NCI-H2029 (cell line): ENCODE data around the gene SWT1.
"Not testable (repeated sequence)": the region's sequence is repeated elsewhere in the genome, so short reads cannot be mapped to it uniquely, and the experiment has no call there.

Experiments
- DNase-seq: peaks from one replicate; lab custom pipeline; 2025; lab: John Stamatoyannopoulos, UW

SWT1 gene

DNA sequence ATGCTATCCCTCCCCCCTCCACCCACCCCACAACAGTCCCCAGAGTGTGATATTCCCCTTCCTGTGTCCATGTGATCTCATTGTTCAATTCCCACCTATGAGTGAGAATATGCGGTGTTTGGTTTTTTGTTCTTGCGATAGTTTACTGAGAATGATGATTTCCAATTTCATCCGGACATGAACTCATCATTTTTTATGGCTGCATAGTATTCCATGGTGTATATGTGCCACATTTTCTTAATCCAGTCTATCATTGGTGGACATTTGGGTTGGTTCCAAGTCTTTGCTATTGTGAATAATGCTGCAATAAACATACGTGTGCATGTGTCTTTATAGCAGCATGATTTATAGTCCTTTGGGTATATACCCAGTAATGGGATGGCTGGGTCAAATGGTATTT is 95.0 kb downstream of the SWT1 start:
- not testable (repeated sequence) for DNase-seq

DNA sequence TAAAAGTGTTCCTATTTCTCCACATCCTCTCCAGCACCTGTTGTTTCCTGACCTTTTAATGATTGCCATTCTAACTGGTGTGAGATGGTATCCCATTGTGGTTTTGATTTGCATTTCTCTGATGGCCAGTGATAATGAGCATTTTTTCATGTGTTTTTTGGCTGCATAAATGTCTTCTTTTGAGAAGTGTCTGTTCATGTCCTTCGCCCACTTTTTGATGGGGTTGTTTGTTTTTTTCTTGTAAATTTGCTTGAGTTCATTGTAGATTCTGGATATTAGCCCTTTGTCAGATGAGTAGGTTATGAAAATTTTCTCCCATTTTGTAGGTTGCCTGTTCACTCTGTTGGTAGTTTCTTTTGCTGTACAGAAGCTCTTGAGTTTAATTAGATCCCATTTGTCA is 95.4 kb downstream of the SWT1 start:
- not testable (repeated sequence) for DNase-seq

GRCh38 chr1:185255595-185255994 is 98.6 kb downstream of the SWT1 start:
- not testable (repeated sequence) for DNase-seq

GRCh38 chr1:185257116-185257949 is 100.4 kb downstream of the SWT1 start:
- DNase-seq, result not testable (repeated sequence)

DNA sequence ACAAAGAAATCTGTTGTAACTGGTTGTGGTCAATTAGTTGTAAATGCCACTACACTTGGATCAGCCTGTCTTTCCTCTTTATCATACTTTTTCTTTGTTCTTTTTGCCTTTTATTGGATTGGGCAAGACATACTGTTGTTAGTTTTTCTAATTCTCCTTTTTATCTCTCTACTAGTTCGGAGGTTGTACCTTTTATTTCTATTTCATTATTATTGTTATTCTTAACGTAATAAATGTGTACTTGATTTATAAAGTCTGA is 100.9 kb downstream of the SWT1 start:
- DNase-seq, result no peak

DNA sequence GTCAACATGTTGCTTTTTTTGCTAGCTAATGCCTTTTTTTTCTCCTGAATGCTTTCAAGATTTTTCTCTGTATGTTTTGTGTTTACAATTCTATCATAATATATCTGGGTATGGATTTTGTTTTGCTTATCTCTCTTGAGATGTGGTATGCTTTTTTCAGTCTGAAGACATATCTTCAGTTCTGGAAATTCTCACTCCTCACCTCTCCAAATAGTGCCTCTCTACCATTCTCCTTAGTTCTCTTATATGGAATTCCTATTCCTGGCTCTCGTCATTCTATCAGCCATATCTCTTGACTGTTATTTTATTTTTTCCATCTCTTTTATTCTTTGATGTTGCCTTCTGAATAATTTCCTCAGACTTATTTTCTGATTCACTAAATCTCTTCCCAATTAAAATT is 101.7 kb downstream of the SWT1 start:
- no peak for DNase-seq

GRCh38 chr1:185260611-185261010 is 103.6 kb downstream of the SWT1 start:
- no peak for DNase-seq

DNA sequence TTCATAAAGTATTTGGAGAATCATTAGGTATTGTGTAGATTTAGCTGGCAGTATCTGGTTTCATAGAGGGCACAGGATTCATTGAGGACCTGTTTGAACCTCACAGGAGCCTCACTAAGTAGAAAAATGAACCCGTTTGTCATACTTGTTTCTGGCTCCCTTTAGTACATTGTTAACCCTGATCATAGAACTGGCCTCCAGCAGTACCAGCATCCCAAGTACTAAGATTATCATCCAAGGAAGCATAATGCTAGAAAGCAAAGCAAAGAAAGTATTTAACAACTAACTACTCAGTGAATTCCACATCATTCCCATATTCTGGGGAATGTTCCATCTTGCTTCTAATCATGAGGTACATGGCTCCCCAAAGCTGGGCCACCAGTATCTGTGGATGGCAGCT is 105.2 kb downstream of the SWT1 start:
- DNase-seq, result no peak

DNA sequence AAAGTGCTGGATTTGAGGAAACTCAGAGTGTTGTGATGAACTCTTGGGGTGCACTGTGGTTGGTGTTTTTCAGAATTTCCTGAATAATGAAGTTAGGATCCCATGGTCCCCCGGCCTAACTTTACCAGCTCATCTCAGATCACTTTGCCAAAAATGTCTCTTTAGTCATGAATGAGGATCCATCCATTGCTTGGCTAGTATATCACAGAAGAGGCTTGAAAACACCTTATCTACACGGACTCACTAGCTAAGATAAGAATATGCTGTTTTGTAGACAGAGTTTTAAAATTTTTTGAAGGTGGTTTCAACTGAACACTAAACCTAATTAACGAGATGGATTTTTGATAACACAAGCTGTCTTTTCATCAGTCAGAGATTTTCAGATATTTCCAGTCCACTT is 106.3 kb downstream of the SWT1 start:
- DNase-seq, result no peak

DNA sequence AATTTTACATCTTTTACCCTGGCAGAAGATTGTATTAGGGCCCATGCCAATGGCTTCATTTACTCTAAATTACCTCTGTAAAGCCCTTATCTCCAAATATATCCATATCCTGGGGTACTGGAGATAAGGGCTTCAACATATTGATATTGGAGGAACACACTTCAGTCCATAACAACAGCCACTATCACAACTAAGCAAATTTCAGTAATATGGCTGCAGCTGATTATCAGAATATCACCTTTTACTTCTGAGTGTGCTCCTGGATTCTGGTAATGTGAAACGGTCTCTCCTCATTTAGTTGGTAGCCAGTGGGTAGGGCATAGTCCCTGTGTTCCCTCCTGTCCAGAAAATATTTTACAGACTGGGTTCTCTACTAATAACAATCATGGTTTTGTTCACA is 106.8 kb downstream of the SWT1 start:
- DNase-seq, result no peak

- no peak for DNase-seq
These were observed 108.3 kb downstream of the SWT1 start for GRCh38 chr1:185265314-185265713.

GRCh38 chr1:185267301-185267700 is 110.3 kb downstream of the SWT1 start:
- no peak for DNase-seq

GRCh38 chr1:185267701-185268100 is 110.7 kb downstream of the SWT1 start:
- no peak for DNase-seq

- DNase-seq, result no peak
These were observed 111.4 kb downstream of the SWT1 start for GRCh38 chr1:185268352-185268751.

- no peak for DNase-seq
These were observed 115.0 kb downstream of the SWT1 start for GRCh38 chr1:185271921-185272320.

- DNase-seq, result no peak
These were observed 122.6 kb downstream of the SWT1 start for GRCh38 chr1:185279571-185279970.

- no peak for DNase-seq
These were observed 123.6 kb downstream of the SWT1 start for GRCh38 chr1:185280589-185280988.

- no peak for DNase-seq
These were observed 124.3 kb downstream of the SWT1 start for GRCh38 chr1:185281245-185281644.

DNA sequence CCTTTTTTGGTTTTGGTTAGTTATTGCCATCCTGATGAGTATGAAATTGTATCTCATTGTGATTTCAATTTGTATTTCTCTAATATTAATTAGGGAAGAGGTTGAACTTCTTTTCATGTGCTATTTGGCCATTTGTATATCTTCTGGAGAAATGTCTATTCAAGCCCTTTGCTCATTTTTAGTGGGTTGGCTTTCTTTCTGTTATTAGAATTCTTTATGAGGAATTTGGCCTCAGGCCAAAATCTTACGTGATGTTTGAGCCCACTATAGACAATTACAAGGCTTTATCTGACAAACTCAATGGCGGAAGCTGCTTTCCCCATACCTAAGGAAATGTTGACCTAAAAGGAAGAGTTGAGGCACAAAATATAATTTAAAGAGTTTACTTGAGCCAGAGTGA is 127.1 kb downstream of the SWT1 start:
- no peak for DNase-seq

DNA sequence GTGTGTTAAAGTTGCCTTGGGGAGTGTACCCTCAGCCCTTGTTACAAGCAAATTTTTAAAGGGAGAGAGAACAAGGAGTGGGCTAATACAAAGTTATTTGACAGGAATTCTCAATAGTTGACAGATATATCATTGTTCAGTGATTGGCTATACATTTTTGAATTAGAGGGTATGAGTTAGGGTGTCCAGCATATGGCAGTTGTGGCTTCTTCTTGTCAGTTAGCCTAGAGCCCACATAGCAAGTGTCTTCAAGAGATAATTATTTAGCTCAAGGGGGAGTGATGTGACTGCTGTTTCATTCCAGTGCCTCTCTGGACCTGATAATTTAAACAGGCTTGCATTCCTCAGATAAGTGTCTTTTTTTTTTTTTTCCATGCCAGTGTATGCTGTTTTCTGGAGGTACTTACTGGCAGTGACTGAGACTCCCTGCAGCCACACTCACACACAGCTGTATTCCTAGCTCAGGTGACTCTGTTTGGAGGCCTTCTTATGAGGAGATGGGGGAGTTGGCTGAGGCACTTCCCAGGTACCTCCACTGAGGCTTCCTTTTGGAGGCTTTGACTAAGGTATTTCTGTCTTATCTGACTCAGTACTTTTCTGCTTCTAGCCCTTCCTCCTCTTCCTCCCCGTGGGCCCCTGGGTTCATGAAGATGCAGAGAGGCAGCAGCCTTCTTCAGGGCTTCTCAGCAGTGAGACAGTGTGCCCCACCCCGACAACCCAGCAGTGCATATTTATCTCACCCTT is 127.7 kb downstream of the SWT1 start:
- no peak for DNase-seq

DNA sequence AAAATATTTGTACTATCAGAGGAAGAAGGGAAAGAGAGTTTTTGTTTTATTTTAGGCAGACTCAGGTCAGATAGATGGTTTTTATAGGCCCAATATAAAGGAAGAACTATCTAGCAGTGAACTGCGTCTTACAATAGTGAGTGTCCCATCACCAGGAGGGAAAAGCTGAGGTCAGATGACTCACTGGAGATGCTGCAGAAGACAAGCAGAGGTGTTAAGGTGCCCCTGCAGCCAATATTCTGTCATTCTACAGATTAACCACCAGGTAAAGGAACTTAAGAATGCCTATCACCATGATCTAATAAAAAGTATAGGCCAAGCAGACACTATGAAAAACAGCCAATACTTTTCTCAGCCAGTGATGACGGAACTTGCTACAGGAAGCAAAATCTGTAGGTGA is 130.5 kb downstream of the SWT1 start:
- no peak for DNase-seq

DNA sequence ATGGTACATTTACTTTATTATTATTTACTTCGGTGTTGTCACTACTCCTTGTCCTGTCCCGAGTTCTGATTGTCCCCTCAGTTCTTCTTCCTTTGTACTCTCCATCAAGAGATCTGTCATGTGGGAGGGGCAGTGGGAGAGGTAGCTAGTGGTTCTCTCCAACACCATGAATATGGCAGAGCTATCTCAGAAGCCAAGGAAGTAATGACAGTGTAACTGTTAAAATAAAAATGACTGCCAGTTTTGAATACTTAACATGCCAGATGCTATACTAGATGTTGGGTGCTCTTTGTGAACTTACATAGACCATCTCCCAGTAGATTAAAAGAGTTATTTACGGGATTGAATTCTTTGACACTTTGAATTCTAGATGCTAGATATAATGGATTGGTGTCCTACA is 131.5 kb downstream of the SWT1 start:
- no peak for DNase-seq

DNA sequence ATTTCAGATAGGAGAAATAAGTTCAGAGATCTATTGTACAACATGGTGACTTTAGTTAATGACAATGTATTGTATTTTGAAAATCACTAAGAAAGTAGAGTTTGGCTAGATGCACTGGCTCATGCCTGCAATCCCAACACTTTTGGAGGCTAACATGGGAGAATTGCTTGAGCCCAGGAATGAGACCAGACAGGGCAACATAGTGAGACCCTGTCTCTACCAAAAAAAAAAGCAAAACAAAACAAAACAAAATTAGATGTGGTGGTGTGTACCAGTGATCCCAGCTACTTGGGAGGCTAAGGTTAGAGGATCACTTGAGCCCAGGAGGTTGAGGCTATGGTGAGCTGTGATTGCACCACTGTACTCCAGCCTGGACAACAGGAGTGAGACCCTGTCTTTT is 132.9 kb downstream of the SWT1 start:
- DNase-seq, result no peak

GRCh38 chr1:185291159-185291558 is 134.2 kb downstream of the SWT1 start:
- DNase-seq, result no peak
